HK-2 (cell line): ENCODE data around the gene GART.
"Not testable (repeated sequence)": the region's sequence is repeated elsewhere in the genome, so short reads cannot be mapped to it uniquely, and the experiment has no call there.

Source experiments
- DNase-seq: peaks from one replicate; pipeline ENCODE4 v3.0.0-alpha.2; 2018; ENCODE audit not compliant: unreplicated experiment

Gene GART

GRCh38 chr21:33473344-33473743 lies 68.6 kb downstream of the GART start:
- DNase-seq, result no peak

- DNase-seq, result no peak
Observed at GRCh38 chr21:33470701-33471100, 71.2 kb downstream of the GART start.

- DNase-seq, result not testable (repeated sequence)
Observed at GRCh38 chr21:33469183-33469582, 72.7 kb downstream of the GART start.

GRCh38 chr21:33461538-33462250 lies 80.2 kb downstream of the GART start:
- no peak for DNase-seq

GRCh38 chr21:33458861-33459260 lies 83.1 kb downstream of the GART start:
- DNase-seq, result no peak

- no peak for DNase-seq
Observed at GRCh38 chr21:33455686-33456446, 86.1 kb downstream of the GART start.
